ENCODE data around the gene ANKRD31.
"Not testable (repeated sequence)": the region's sequence is repeated elsewhere in the genome, so short reads cannot be mapped to it uniquely, and the experiment has no call there.

ANKRD31 gene, protein sequence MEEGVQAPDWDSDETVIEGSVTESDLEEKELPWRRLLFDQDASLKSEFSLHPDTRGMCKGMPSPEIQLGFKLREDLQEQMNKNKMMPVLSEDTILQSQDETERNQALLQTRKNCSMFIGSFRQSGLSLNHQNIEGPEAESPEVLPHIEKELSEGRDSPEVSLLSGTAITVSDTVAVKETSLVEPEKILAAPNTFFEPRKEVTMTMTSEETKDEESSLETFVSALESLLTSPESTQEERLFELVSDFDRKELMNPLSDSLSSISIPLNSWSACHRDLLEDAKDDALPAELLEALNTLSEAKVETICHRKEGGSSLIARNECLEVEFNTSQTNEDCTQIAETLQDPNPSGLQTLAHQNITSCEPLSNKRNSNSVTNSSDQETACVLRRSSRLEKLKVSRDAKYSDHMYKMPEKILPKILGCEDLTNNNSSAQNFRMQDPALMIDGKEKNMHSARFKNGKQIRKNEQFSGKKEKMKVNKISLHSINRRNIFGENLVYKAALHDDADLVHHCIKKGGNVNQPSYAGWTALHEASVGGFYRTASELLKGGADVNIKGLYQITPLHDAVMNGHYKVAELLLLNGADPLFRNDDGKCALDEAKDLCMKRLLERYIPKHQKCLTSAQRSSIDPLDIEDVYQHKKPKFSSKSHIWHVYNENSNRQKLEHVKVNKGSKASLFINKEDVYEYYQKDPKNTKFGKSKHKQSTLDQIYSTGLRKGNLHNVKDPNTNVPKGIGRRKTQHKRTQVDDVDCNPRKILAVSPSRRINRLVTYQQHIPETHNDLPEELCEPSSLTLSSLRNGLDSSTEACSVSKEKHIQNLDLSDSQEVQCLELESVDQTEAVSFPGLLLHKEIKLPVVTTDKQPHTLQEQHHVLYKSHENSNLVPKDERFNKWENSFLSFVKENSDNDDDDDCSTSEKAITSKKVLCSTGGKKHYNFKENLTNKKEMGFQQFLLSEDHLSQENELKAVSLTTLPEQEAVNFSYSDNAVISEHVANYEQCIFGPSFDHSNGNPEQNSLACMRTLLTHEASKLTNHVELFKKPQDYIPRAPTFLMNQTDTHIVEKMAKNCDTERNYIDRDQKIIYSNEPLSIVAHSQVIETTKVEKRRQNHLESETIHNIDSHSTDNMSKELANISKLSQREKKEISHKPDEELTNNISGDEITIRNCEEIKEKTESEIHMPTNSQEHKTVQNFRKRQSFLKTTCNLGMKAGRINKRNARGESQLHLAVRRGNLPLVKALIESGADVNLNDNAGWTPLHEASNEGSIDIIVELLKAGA (N-terminal part only)

DNA sequence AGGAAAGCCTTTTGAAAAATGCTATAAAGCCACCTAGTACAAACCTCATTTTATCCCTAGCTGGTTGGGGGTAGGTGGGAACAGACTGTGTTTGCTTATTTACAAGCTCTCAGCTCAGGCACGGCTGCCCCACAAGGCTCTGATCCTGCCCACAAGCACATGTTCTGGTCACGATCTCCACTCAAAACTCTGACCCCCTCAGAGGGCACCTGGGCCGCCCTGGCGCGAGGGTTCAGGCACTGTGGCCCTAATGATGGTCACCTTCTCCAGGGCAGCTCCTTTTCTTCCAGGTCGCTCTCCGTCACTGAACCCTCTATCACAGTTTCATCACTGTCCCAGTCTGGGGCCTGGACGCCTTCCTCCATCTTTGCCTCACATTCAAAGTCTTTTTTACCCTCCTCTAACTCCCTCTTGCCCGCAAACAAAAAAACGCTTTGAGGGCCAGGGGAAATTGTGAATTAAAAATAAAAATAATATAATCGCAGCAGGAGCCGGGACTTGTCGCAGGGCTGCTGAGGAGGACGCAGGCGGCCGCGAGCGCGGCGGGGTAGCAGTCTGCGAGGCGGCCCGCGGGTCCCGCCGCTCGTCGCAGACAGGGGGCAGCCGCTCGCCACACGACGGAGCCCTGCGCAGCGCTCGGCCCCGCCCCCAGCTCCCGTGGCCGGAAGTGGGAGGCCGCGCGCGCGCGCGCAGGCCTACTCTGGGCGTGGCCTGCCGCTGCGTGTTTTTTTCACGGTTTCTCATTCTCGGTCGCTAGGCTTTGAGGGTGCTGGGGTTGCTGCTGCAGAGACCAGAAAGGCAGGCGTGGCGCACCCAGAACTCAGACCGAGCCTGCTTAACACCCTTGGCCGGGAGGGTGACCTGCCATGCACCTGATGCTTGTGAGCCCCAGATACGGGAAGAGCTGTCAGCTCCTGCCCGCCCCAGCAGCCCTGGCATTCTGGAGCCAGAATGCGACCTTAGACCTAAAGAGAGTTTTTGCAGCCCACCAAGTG is at the start of gene ANKRD31:
Gene ANKRD31, minus strand, starts transcription at position 557 of the 995 bp plus-strand sequence. Its CDS starts 192 bp downstream, at position 365.
- peak in 13 of 14 donors; percentile 63 to 94 (median 81) for DNase-seq

GRCh38 chr5:75286211-75286773 is 49.6 kb upstream of the ANKRD31 start:
- no peak for DNase-seq

- no peak for DNase-seq
Observed at GRCh38 chr5:75282581-75282980, 45.9 kb upstream of the ANKRD31 start.

- no peak for DNase-seq
Observed at GRCh38 chr5:75281716-75282465, 45.2 kb upstream of the ANKRD31 start.

GRCh38 chr5:75279321-75279720 is 42.6 kb upstream of the ANKRD31 start:
- DNase-seq: no peak

DNA sequence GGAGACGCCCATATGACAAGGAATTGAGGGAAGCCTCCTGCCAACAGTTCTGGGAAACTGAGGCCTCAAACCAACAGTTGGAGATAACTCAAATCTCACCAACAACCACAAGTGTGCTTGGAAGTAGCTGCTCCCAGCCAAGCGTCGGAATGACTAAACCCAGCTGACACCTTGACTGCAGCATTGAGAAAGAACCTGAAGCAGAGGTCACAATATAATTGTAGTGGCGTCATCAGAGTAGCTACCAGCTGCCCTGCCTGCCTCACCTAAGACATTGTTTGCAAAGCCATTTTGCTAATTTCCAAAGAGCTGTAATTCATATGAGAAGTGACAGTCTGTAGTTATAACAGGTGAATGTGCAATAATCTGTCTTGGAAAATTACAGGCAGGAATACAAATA is 40.8 kb upstream of the ANKRD31 start:
- no peak for DNase-seq

DNA sequence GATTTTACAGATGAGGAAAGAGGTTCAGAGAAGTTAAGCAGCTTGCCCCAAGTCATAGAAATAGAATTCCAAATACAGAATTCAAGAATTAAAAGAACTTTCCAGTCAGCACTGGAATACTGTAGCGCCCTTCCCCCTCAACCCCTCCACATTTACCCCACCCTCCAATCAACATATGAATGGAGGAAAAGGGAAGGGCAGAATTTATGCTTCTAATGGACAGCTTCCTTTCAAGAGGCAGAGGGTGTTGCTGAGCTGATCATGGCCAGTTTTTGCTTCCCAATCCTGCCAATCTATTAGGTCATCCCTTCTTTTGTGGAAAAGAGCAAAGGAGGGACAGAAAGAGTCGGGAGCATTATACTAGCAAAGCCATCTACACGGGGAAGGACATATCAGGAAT is 39.1 kb upstream of the ANKRD31 start:
- no peak for DNase-seq

GRCh38 chr5:75275147-75275546 is 38.5 kb upstream of the ANKRD31 start:
- no peak for DNase-seq

- DNase-seq: no peak
Observed at GRCh38 chr5:75274486-75274885, 37.8 kb upstream of the ANKRD31 start.

DNA sequence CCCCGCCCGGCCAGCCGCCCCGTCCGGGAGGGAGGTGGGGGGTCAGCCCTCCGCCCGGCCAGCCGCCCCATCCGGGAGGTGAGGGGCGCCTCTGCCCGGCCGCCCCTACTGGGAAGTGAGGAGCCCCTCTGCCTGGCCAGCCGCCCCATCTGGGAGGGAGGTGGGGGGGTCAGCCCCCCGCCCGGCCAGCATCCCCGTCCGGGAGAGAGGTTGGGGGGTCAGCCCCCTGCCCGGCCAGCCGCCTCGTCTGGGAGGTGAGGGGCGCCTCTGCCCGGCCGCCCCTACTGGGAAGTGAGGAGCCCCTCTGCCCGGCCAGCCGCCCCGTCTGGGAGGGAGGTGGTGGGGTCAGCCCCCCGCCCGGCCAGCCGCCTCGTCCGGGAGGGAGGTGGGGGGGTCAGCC is 33.9 kb upstream of the ANKRD31 start:
- DNase-seq: not testable (repeated sequence)

- DNase-seq: no peak
Observed at GRCh38 chr5:75265731-75266130, 29.1 kb upstream of the ANKRD31 start.

DNA sequence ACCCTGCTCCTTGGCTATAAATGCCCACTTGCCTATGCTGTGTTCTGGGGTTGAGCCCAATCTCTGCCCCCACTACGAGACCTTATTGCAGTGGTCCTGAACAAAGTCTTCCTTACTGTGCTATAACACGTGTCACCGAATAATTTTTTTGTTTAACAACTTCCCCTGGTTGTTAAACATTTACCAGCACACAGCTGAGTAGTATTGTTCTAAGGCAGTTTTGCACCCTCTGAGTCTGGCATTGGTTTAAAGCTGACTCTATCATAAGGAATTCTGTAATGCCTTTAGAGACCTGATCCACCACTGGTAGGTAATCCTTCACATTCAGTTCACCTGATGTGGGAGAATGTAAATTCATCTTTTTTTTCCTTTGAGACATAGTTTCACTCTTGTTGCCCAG is 25.6 kb upstream of the ANKRD31 start:
- no peak for DNase-seq

- no peak for DNase-seq
Observed at GRCh38 chr5:75260708-75261107, 24.0 kb upstream of the ANKRD31 start.

- DNase-seq: not testable (repeated sequence)
Observed at GRCh38 chr5:75250452-75250851, 13.8 kb upstream of the ANKRD31 start.

DNA sequence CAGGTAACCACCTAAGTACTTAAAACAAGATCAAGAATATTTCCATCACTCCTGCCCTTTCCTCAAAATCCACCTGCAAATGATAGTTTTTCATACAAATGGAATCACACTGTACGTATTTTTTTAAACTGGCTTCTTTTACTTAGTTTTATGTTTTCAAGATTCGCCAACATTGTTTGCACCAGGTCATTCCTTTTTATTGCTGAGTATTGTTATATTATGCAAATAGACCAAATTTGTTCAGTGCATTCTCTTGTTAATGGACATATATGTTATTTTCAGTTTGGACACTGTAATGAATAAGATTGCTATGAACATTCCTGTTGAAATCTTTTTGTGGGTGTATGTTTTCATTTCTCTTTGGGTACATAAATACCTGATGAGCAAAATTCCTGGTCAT is 8.3 kb upstream of the ANKRD31 start:
- no peak for DNase-seq

GRCh38 chr5:75243510-75243909 is 6.8 kb upstream of the ANKRD31 start:
- DNase-seq: no peak

DNA sequence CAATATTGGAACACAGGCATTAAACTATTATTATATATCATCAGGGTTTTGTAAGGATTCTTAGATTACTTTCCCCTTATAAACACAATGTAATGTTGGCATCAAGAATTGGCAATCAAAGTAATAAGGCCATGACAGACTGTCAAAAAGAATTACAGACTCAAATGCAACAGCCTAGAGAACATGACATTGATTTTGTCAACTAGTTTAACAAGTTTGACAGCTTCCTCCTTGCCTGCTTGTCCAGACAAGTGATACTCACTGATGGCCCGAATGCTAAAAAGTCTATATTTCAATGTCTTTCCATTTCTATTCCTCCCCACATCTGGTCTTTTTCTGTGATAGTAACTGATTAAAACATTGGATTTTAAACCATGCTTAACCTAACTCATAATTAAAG is 6.4 kb upstream of the ANKRD31 start:
- no peak for DNase-seq

GRCh38 chr5:75242067-75242466 is 5.4 kb upstream of the ANKRD31 start:
- no peak for DNase-seq

GRCh38 chr5:75239681-75240080 is 3.0 kb upstream of the ANKRD31 start:
- no peak for DNase-seq

DNA sequence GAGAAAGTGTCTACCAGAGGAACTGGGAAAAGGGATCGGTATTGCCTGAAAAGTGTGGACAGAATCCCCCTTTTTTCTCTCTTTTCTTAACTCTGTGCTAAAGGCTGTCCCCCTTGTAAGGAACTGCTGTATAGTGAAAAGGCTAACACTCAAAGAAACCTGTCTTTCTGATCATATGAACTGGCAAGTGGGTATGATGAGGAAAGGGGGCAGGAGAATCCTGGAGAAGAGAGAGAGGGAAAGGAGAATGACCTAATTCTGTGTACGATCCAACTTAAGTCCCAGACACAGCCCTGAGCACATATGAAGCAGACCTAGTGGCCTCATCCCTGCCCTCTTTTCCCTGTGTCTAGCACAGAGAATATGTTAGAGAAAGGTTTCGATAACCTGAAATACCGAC is 967 bp downstream of the ANKRD31 start:
- DNase-seq: peak in 1 of 14 donors; percentile 36

Data from C1 segment of cervical spinal cord (tissue), 14 donors.